Right lobe of liver (tissue), 4 donors: ENCODE data around the gene UBAP1.

Experiments used
- POLR2A ChIP-seq: fragments of 450-650 bp; IDR thresholded peaks from one replicate; pipeline ENCODE4 v1.6.1; 2017; ENCODE audit warnings: antibody characterized with exemption, mild to moderate bottlenecking
- TF ChIP-seq, protein P1 (sequence below), 4 donors: fragments of 200-600 bp in 3 of 4; fragments of 450-650 bp in 1 of 4; IDR thresholded peaks; one replicate each; pipeline versions ENCODE4 v1.5.1 to v1.8.0; 2016 to 2022; ENCODE audit warnings: antibody characterized with exemption in 4 of 4, mild to moderate bottlenecking in 2 of 4
- donor health status: DM: no; HTN: no; CAD: no.
- donor health status: DM: no; HTN: no; CAD: no.
- donor health status: DM: no; HTN: yes; CAD: no.

DNA sequence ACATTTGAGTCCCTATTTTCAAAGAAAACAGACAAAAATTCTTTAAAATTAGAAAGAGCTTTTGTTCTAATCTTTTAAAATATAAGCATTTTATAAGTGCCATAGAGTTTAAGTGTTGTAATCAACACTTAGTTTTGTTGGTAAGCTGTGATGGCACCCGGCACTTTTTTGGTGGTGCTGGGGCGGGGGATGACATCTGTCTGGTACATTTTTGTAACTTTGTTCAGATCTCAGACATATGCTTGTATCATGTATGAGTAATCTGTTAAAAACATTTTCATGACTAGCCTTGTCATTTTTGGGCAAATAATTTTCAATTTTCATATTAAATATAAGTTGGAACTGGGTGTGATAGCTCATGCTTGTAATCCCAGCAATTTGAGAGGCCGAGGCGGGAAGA, 51.7 kb downstream of the UBAP1 start:
- no peak for TF ChIP-seq POLR2A
- TF ChIP-seq, protein P1, sequence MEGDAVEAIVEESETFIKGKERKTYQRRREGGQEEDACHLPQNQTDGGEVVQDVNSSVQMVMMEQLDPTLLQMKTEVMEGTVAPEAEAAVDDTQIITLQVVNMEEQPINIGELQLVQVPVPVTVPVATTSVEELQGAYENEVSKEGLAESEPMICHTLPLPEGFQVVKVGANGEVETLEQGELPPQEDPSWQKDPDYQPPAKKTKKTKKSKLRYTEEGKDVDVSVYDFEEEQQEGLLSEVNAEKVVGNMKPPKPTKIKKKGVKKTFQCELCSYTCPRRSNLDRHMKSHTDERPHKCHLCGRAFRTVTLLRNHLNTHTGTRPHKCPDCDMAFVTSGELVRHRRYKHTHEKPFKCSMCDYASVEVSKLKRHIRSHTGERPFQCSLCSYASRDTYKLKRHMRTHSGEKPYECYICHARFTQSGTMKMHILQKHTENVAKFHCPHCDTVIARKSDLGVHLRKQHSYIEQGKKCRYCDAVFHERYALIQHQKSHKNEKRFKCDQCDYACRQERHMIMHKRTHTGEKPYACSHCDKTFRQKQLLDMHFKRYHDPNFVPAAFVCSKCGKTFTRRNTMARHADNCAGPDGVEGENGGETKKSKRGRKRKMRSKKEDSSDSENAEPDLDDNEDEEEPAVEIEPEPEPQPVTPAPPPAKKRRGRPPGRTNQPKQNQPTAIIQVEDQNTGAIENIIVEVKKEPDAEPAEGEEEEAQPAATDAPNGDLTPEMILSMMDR (IDR thresholded peaks at IDR 0.05) = no peak
